ENCODE data around the gene PLCB3. TPM values are rescaled to one million over a fixed set of nuclear protein-coding genes. Genes with fewer than 3 reads are reported as not detected.
A peak's percentile ranks its signal among the peaks of the same experiment; 100 is the strongest.

Gene PLCB3
- total RNA-seq, 1 experiment from 2014 or later: 41.2 TPM

- Histone ChIP-seq H3K4me3 (ENCODE audit: low read depth in 2 of 2, low read length in 2 of 2) (peak within 1 kb of the TSS; percentile 72 to 96), H3K4me1 (ENCODE audit: control insufficient read depth, insufficient read depth, low read length) (peaks cover 15% of the 10 kb centered on the region), H3K9me3 (ENCODE audit: control insufficient read depth, insufficient read depth, low read depth, low read length) (no peaks in the 10 kb centered on the region), H3K27ac (ENCODE audit: low read length) (peak within 1 kb of the TSS; percentile 95), H3K36me3 (ENCODE audit: control insufficient read depth, insufficient read depth, low read length) (no peaks in the 10 kb centered on the region), H3K27me3 (ENCODE audit: control insufficient read depth, insufficient read depth, low read length) (no peaks in the 10 kb centered on the region)
- BruUV-seq (replicated peaks): no TSS peak
- DNase-seq (ENCODE audit: low read depth, low spot score) (peak; percentile 96), ATAC-seq (peak; percentile 83)
- in situ Hi-C loops (cut with HindIII; ENCODE audit: low pct_unique_long_range_greater_than_20kb, low sequenced_read_pairs): no loop called here
- ChIA-PET POLR2A (interaction anchor here (0.6 to 0.7 kb wide), 6 partner anchors 13 to 1473 kb away, joined by 3 to 7 read pairs (median 4); partner anchors contain the start of genes BAD, PRDX5 and STX5), CTCF (interaction anchor here (0.5 to 2.3 kb wide), 7 partner anchors 12 to 1415 kb away, joined by 3 to 25 read pairs (median 4); partner anchors contain the start of genes PLCB3, PRDX5 and TRMT112)
- intact Hi-C loops (cut with micrococcal nuclease; ENCODE audit: unreplicated experiment): loop anchor here (10.0 kb wide), 1 partner anchor 60 kb away; the partner anchor contains the start of genes FKBP2 and PPP1R14B
- TF ChIP-seq REST (IDR thresholded peaks at IDR 0.05; ENCODE audit: insufficient read depth in 1 of 2, low read depth in 2 of 2, low read length in 1 of 2): no peak
- TF ChIP-seq SIN3A (IDR thresholded peaks at IDR 0.05; ENCODE audit: borderline replicate concordance, insufficient read depth, low read depth, low read length): peak; percentile 86; the same call in 1 of the 2 replicates
- TF ChIP-seq TCF7L2 (IDR thresholded peaks at IDR 0.05; ENCODE audit: low read depth, low read length): no peak
- TF ChIP-seq CTCF (IDR thresholded peaks at IDR 0.05): no peak
- TF ChIP-seq POLR2AphosphoS5 (IDR thresholded peaks at IDR 0.05; ENCODE audit: low read depth, low read length): no peak
Observed at GRCh38 chr11:64305075-64305690, 53.9 kb downstream of the PLCB3 start, which contains the start of gene ESRRA. ESRRA (plus strand) TSS chr11:64305524; CDS start chr11:64307180, 1,656 bp downstream.

GRCh38 chr11:64305691-64306562 is 54.6 kb downstream of the PLCB3 start:
- Histone ChIP-seq H3K4me1 (ENCODE audit: control insufficient read depth, insufficient read depth, low read length) (peaks cover 13% of the 10 kb centered on the region), H3K27ac (ENCODE audit: low read length) (peak overlapping the region; percentile 77), H3K27me3 (ENCODE audit: control insufficient read depth, insufficient read depth, low read length) (no peaks in the 10 kb centered on the region), H3K4me3 (ENCODE audit: low read depth in 2 of 2, low read length in 2 of 2) (peak overlapping the region; percentile 72 to 80), H3K36me3 (ENCODE audit: control insufficient read depth, insufficient read depth, low read length) (no peaks in the 10 kb centered on the region), H3K9me3 (ENCODE audit: control insufficient read depth, insufficient read depth, low read depth, low read length) (no peaks in the 10 kb centered on the region)
- TF ChIP-seq TCF7L2 (IDR thresholded peaks at IDR 0.05; ENCODE audit: low read depth, low read length) (no peak), POLR2AphosphoS5 (IDR thresholded peaks at IDR 0.05; ENCODE audit: low read depth, low read length) (peak; percentile 39; the same call in 1 of the 2 replicates), SIN3A (IDR thresholded peaks at IDR 0.05; ENCODE audit: borderline replicate concordance, insufficient read depth, low read depth, low read length) (0 out of 2 replicates have a peak, but pooled peaks have one; percentile 69), REST (IDR thresholded peaks at IDR 0.05; ENCODE audit: insufficient read depth in 1 of 2, low read depth in 2 of 2, low read length in 1 of 2) (no peak), CTCF (IDR thresholded peaks at IDR 0.05) (peak; percentile 86)
- POLR2A ChIA-PET: interaction anchor here (0.6 to 1.1 kb wide), 5 partner anchors 11 to 1474 kb away, joined by 3 to 8 read pairs (median 4); partner anchors contain the start of genes BAD, PRDX5, STX5 and TRMT112
- TSS peak; percentile 77 for BruUV-seq (replicated peaks)
- DNase-seq (ENCODE audit: low read depth, low spot score): no peak
- in situ Hi-C loops (cut with HindIII; ENCODE audit: low pct_unique_long_range_greater_than_20kb, low sequenced_read_pairs): no loop called here
- peak; percentile 39 for ATAC-seq
- intact Hi-C loops (cut with micrococcal nuclease; ENCODE audit: unreplicated experiment): loop anchor here (10.0 kb wide), 1 partner anchor 61 kb away; the partner anchor contains the start of genes FKBP2 and PPP1R14B
- CTCF ChIA-PET: interaction anchor here (0.5 to 2.3 kb wide), 2 partner anchors 49 to 616 kb away, joined by 3 to 25 read pairs; no protein-coding TSS in a partner anchor

Data from Panc1 (cell line).